ENCODE data around the gene LHX3.

DNA sequence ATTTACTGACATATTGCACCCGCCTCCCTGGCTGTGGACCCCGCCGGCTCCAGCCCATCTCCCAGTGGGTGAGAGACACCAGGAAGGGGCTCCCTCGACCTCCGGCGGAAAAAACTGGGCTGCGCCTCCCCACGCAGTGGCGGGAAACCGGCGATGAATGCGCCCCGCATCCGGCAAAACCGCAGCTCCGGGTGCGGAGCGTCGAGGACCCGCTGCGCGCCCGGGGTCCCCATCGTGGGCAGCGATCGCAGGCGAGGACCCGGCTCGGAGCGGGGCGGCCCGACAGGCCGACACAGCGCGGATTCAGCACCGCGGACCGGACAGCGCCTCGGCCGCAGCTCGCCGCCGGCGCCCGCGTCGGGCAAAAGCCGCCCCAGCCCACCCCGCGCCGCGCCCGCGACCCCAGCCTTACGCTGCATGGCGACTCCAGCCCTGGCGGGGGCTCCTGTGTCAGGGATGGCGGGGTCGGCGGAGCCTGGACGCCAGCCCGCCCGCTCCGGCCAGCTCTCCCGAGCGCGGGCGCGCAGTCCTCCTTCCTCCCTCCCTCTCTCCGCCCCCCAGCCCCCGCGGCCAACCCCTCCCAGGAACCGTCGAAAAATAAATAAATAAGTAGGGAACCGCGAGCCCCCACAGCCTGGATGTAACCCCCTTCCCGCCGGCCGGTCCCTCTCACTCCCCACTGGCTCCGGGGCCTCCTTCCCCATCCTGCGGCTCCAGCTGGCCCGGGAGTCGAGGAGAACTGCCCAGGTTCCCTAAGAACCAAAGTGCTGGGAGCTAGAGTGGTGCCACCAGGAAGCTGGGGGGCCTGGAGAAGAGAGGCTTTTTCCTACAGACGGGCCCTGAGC is 3.1 kb downstream of the LHX3 start:
- TF ChIP-seq EZH2 (IDR thresholded peaks at IDR 0.05; ENCODE audit: insufficient read depth, low read length) (peak; percentile 87), CTCF (IDR thresholded peaks at IDR 0.05; ENCODE audit: insufficient read depth, low read depth, low read length) (no peak)
